ENCODE results near the gene ATP1B1. TPM values are rescaled to one million over a fixed set of nuclear protein-coding genes. Genes with fewer than 3 reads are reported as not detected.
A peak's percentile ranks its signal among the peaks of the same experiment; 100 is the strongest.

Gene ATP1B1
- not detected in 2 replicates for total RNA-seq (2014; rRNA removed; shearing (Covaris generic); ENCODE audit: low replicate concordance)

GRCh38 chr1:169106095-169106920, at the start of gene ATP1B1:
TSS of gene ATP1B1 (plus strand) at chr1:169106690. CDS start at chr1:169106830, 140 bp downstream.
- H3K27ac ChIP-seq (ENCODE audit: low read length) = no peak within 1 kb of the TSS

GRCh38 chr1:169059421-169059820, 47.1 kb upstream of the ATP1B1 start:
- Histone ChIP-seq H3K27me3 (ENCODE audit: low read length) (no peaks in the 10 kb centered on the region; the same call in 1 of the 2 replicates), H3K9me2 (replicated peaks; ENCODE audit: insufficient read depth, low read length) (no peaks in the 10 kb centered on the region), H4K20me1 (ENCODE audit: insufficient read depth, low read depth, low read length) (no peaks in the 10 kb centered on the region), H3K36me3 (ENCODE audit: insufficient read depth, low read length) (no peaks in the 10 kb centered on the region), H3K4me2 (ENCODE audit: low read depth, low read length, poor library complexity, severe bottlenecking) (no peak overlapping the region), H3K4me3 (ENCODE audit: low read length) (no peak overlapping the region), H3K79me2 (ENCODE audit: low read length) (no peaks in the 10 kb centered on the region), H2AFZ (ENCODE audit: low read length) (no peak overlapping the region), H3K9ac (ENCODE audit: low read length) (no peak overlapping the region), H3K4me1 (ENCODE audit: low read length) (no peaks in the 10 kb centered on the region), H3K27ac (ENCODE audit: low read length) (no peak overlapping the region), H3K9me3 (ENCODE audit: low read length) (no peaks in the 10 kb centered on the region)
- DNase-seq = no peak

More at GRCh38 chr1:169106095-169106920, at the start of gene ATP1B1:
- Histone ChIP-seq H4K20me1 (ENCODE audit: insufficient read depth, low read depth, low read length) (no peaks in the 10 kb centered on the region), H3K9ac (ENCODE audit: low read length) (no peak within 1 kb of the TSS), H3K9me2 (replicated peaks; ENCODE audit: insufficient read depth, low read length) (no peaks in the 10 kb centered on the region), H3K4me1 (ENCODE audit: low read length) (peaks cover 5% of the 10 kb centered on the region), H3K79me2 (ENCODE audit: low read length) (no peaks in the 10 kb centered on the region), H3K4me3 (ENCODE audit: low read length) (peak within 1 kb of the TSS; percentile 61; the same call in 1 of the 2 replicates), H3K4me2 (ENCODE audit: low read depth, low read length, poor library complexity, severe bottlenecking) (peak within 1 kb of the TSS; percentile 69), H3K9me3 (ENCODE audit: low read length) (no peaks in the 10 kb centered on the region), H3K27me3 (ENCODE audit: low read length) (no peaks in the 10 kb centered on the region), H2AFZ (ENCODE audit: low read length) (peak within 1 kb of the TSS; percentile 62; the same call in 1 of the 2 replicates), H3K36me3 (ENCODE audit: insufficient read depth, low read length) (no peaks in the 10 kb centered on the region)
- peak; percentile 86 for DNase-seq

- no peak overlapping the region for H3K9ac ChIP-seq (ENCODE audit: low read length)
- no peaks in the 10 kb centered on the region for H3K79me2 ChIP-seq (ENCODE audit: low read length)
- H3K4me2 ChIP-seq (ENCODE audit: low read depth, low read length, poor library complexity, severe bottlenecking) = no peak overlapping the region
Observed at GRCh38 chr1:169060043-169060722, 46.3 kb upstream of the ATP1B1 start.

GRCh38 chr1:169060919-169061639, 45.4 kb upstream of the ATP1B1 start:
- Histone ChIP-seq H2AFZ (ENCODE audit: low read length) (no peak overlapping the region), H3K4me1 (ENCODE audit: low read length) (no peaks in the 10 kb centered on the region), H3K4me3 (ENCODE audit: low read length) (no peak overlapping the region), H3K9me2 (replicated peaks; ENCODE audit: insufficient read depth, low read length) (no peaks in the 10 kb centered on the region), H4K20me1 (ENCODE audit: insufficient read depth, low read depth, low read length) (no peaks in the 10 kb centered on the region), H3K4me2 (ENCODE audit: low read depth, low read length, poor library complexity, severe bottlenecking) (no peak overlapping the region), H3K27me3 (ENCODE audit: low read length) (no peaks in the 10 kb centered on the region; the same call in 1 of the 2 replicates), H3K36me3 (ENCODE audit: insufficient read depth, low read length) (no peaks in the 10 kb centered on the region), H3K79me2 (ENCODE audit: low read length) (no peaks in the 10 kb centered on the region), H3K27ac (ENCODE audit: low read length) (no peak overlapping the region), H3K9me3 (ENCODE audit: low read length) (no peaks in the 10 kb centered on the region), H3K9ac (ENCODE audit: low read length) (no peak overlapping the region)
- no peak for DNase-seq

More at GRCh38 chr1:169060043-169060722, 46.3 kb upstream of the ATP1B1 start:
- Histone ChIP-seq H4K20me1 (ENCODE audit: insufficient read depth, low read depth, low read length) (no peaks in the 10 kb centered on the region), H3K9me2 (replicated peaks; ENCODE audit: insufficient read depth, low read length) (no peaks in the 10 kb centered on the region), H3K4me1 (ENCODE audit: low read length) (no peaks in the 10 kb centered on the region), H3K36me3 (ENCODE audit: insufficient read depth, low read length) (no peaks in the 10 kb centered on the region), H2AFZ (ENCODE audit: low read length) (no peak overlapping the region), H3K27ac (ENCODE audit: low read length) (no peak overlapping the region), H3K4me3 (ENCODE audit: low read length) (no peak overlapping the region), H3K9me3 (ENCODE audit: low read length) (no peaks in the 10 kb centered on the region), H3K27me3 (ENCODE audit: low read length) (no peaks in the 10 kb centered on the region; the same call in 1 of the 2 replicates)
- DNase-seq = no peak

GRCh38 chr1:169062152-169062551, 44.3 kb upstream of the ATP1B1 start:
- no peak overlapping the region for H3K9ac ChIP-seq (ENCODE audit: low read length)
- no peaks in the 10 kb centered on the region for H4K20me1 ChIP-seq (ENCODE audit: insufficient read depth, low read depth, low read length)
- no peaks in the 10 kb centered on the region for H3K36me3 ChIP-seq (ENCODE audit: insufficient read depth, low read length)
- H3K9me3 ChIP-seq (ENCODE audit: low read length) = no peaks in the 10 kb centered on the region
- no peak overlapping the region for H3K4me3 ChIP-seq (ENCODE audit: low read length)
- no peak overlapping the region for H3K4me2 ChIP-seq (ENCODE audit: low read depth, low read length, poor library complexity, severe bottlenecking)
- no peaks in the 10 kb centered on the region; the same call in 1 of the 2 replicates for H3K27me3 ChIP-seq (ENCODE audit: low read length)
- H2AFZ ChIP-seq (ENCODE audit: low read length) = no peak overlapping the region
- H3K9me2 ChIP-seq (replicated peaks; ENCODE audit: insufficient read depth, low read length) = no peaks in the 10 kb centered on the region
- DNase-seq = no peak
- no peaks in the 10 kb centered on the region for H3K4me1 ChIP-seq (ENCODE audit: low read length)
- H3K27ac ChIP-seq (ENCODE audit: low read length) = no peak overlapping the region
- no peaks in the 10 kb centered on the region for H3K79me2 ChIP-seq (ENCODE audit: low read length)

GRCh38 chr1:169064103-169064502, 42.4 kb upstream of the ATP1B1 start:
- Histone ChIP-seq H3K4me2 (ENCODE audit: low read depth, low read length, poor library complexity, severe bottlenecking) (no peak overlapping the region), H2AFZ (ENCODE audit: low read length) (no peak overlapping the region), H3K4me1 (ENCODE audit: low read length) (no peaks in the 10 kb centered on the region), H4K20me1 (ENCODE audit: insufficient read depth, low read depth, low read length) (no peaks in the 10 kb centered on the region), H3K27ac (ENCODE audit: low read length) (no peak overlapping the region), H3K36me3 (ENCODE audit: insufficient read depth, low read length) (no peaks in the 10 kb centered on the region), H3K9me2 (replicated peaks; ENCODE audit: insufficient read depth, low read length) (no peaks in the 10 kb centered on the region), H3K4me3 (ENCODE audit: low read length) (no peak overlapping the region), H3K9me3 (ENCODE audit: low read length) (no peaks in the 10 kb centered on the region), H3K27me3 (ENCODE audit: low read length) (no peaks in the 10 kb centered on the region), H3K9ac (ENCODE audit: low read length) (no peak overlapping the region), H3K79me2 (ENCODE audit: low read length) (no peaks in the 10 kb centered on the region)
- DNase-seq = no peak

GRCh38 chr1:169070547-169070946, 35.9 kb upstream of the ATP1B1 start:
- H2AFZ ChIP-seq (ENCODE audit: low read length) = no peak overlapping the region
- no peaks in the 10 kb centered on the region for H3K27me3 ChIP-seq (ENCODE audit: low read length)
- no peak for DNase-seq
- no peaks in the 10 kb centered on the region for H3K79me2 ChIP-seq (ENCODE audit: low read length)
- no peaks in the 10 kb centered on the region for H3K4me1 ChIP-seq (ENCODE audit: low read length)
- no peaks in the 10 kb centered on the region for H3K9me2 ChIP-seq (replicated peaks; ENCODE audit: insufficient read depth, low read length)
- H3K4me2 ChIP-seq (ENCODE audit: low read depth, low read length, poor library complexity, severe bottlenecking) = no peak overlapping the region
- H3K27ac ChIP-seq (ENCODE audit: low read length) = no peak overlapping the region
- H3K9me3 ChIP-seq (ENCODE audit: low read length) = no peaks in the 10 kb centered on the region
- no peaks in the 10 kb centered on the region for H4K20me1 ChIP-seq (ENCODE audit: insufficient read depth, low read depth, low read length)
- H3K36me3 ChIP-seq (ENCODE audit: insufficient read depth, low read length) = no peaks in the 10 kb centered on the region
- H3K4me3 ChIP-seq (ENCODE audit: low read length) = no peak overlapping the region
- H3K9ac ChIP-seq (ENCODE audit: low read length) = no peak overlapping the region

- no peak overlapping the region for H3K9ac ChIP-seq (ENCODE audit: low read length)
- no peaks in the 10 kb centered on the region for H4K20me1 ChIP-seq (ENCODE audit: insufficient read depth, low read depth, low read length)
- no peak overlapping the region for H3K4me2 ChIP-seq (ENCODE audit: low read depth, low read length, poor library complexity, severe bottlenecking)
- H3K9me3 ChIP-seq (ENCODE audit: low read length) = no peaks in the 10 kb centered on the region
- no peaks in the 10 kb centered on the region for H3K9me2 ChIP-seq (replicated peaks; ENCODE audit: insufficient read depth, low read length)
- no peaks in the 10 kb centered on the region for H3K27me3 ChIP-seq (ENCODE audit: low read length)
- H3K36me3 ChIP-seq (ENCODE audit: insufficient read depth, low read length) = no peaks in the 10 kb centered on the region
- H3K4me1 ChIP-seq (ENCODE audit: low read length) = no peaks in the 10 kb centered on the region
- H3K4me3 ChIP-seq (ENCODE audit: low read length) = no peak overlapping the region
- H3K27ac ChIP-seq (ENCODE audit: low read length) = no peak overlapping the region
- H3K79me2 ChIP-seq (ENCODE audit: low read length) = no peaks in the 10 kb centered on the region
- H2AFZ ChIP-seq (ENCODE audit: low read length) = no peak overlapping the region
- no peak for DNase-seq
Observed at GRCh38 chr1:169070958-169071357, 35.5 kb upstream of the ATP1B1 start.
